IMR-90 (cell line): ENCODE measurements around the gene TAPBP. TPM values are rescaled to one million over a fixed set of nuclear protein-coding genes. Genes with fewer than 3 reads are reported as not detected.

Source experiments
- ATAC-seq: fragments of 200-7000 bp; cut with Tn5 transposase; 2 replicates; pipeline ENCODE4 v1.9.1; 2020; ENCODE audit warnings: low read depth, mild to moderate bottlenecking, moderate library complexity
- BruUV-seq: library from RNA; stranded (reverse); fragments of 400-500 nt; replicated peaks from 2 replicates; lab custom pipeline; 2021; lab: Mats Ljungman, UMichigan
- CTCF ChIA-PET: fragments of 300-600 bp; formaldehyde crosslinking; extraction: SDS; loops from one replicate; lab custom pipeline; 2021; ENCODE audit warnings: antibody characterized with exemption; lab: Yijun Ruan, JAX
- POLR2A ChIA-PET: fragments of 300-600 bp; sonication (Branson Sonifier 250); formaldehyde crosslinking; loops from one replicate; lab custom pipeline; 2022; ENCODE audit warnings: antibody characterized with exemption; ENCODE audit not compliant: unreplicated experiment; lab: Charles Lee
- DNase-seq: peaks from one replicate; pipeline ENCODE4 v3.0.0; 2013
- H2AFZ ChIP-seq: replicated peaks from 2 replicates; pipeline ENCODE3; 2013; ENCODE audit warnings: low read length, mild to moderate bottlenecking; ENCODE audit not compliant: poor library complexity
- H2AK5ac ChIP-seq: 2 replicates; pipeline ENCODE4 v1.6.1; 2013; ENCODE audit warnings: low read depth, low read length, inconsistent platforms
- H2AK9ac ChIP-seq: replicated peaks from 2 replicates; pipeline ENCODE3; 2013; ENCODE audit warnings: mild to moderate bottlenecking, low read depth, low read length, moderate library complexity; ENCODE audit not compliant: poor library complexity
- H2BK120ac ChIP-seq: 2 replicates; pipeline ENCODE4 v1.6.1; 2013; ENCODE audit warnings: low read depth, low read length, inconsistent platforms
- H2BK15ac ChIP-seq: 3 replicates; pipeline ENCODE4 v1.6.1; 2013; ENCODE audit warnings: low read depth, low read length, inconsistent platforms
- H2BK20ac ChIP-seq: 2 replicates; pipeline ENCODE4 v1.6.1; 2013; ENCODE audit warnings: low read depth, mild to moderate bottlenecking, inconsistent platforms, low read length, moderate library complexity
- H2BK5ac ChIP-seq: 2 replicates; pipeline ENCODE4 v1.6.1; 2013; ENCODE audit warnings: mild to moderate bottlenecking, low read depth, low read length, inconsistent platforms; ENCODE audit not compliant: poor library complexity, severe bottlenecking
- H3K14ac ChIP-seq: replicated peaks from 2 replicates; pipeline ENCODE4 v1.6.1; 2013; ENCODE audit warnings: low read depth, low read length, inconsistent platforms
- H3K18ac ChIP-seq: 2 replicates; pipeline ENCODE4 v1.6.1; 2013; ENCODE audit warnings: low read depth, low read length, control low read depth
- H3K23ac ChIP-seq: 2 replicates; pipeline ENCODE4 v1.6.1; 2013; ENCODE audit warnings: low read depth, low read length, inconsistent platforms
- H3K27ac ChIP-seq: 2 replicates; pipeline ENCODE4 v1.5.1; 2013; ENCODE audit warnings: mild to moderate bottlenecking, control low read depth, low read length; ENCODE audit not compliant: insufficient read depth
- H3K27me3 ChIP-seq: 2 replicates; pipeline ENCODE4 v1.6.1; 2013; ENCODE audit warnings: low read length; ENCODE audit not compliant: control insufficient read depth, insufficient read depth
- H3K36me3 ChIP-seq: 2 replicates; pipeline ENCODE4 v1.6.1; 2013; ENCODE audit warnings: low read length, mixed read lengths; ENCODE audit not compliant: control insufficient read depth, insufficient read depth
- H3K4ac ChIP-seq: 2 replicates; pipeline ENCODE4 v1.6.1; 2013; ENCODE audit warnings: low read depth, low read length, inconsistent platforms
- H3K4me1 ChIP-seq: 2 replicates; pipeline ENCODE4 v1.6.1; 2013; ENCODE audit warnings: low read length, mixed read lengths; ENCODE audit not compliant: control insufficient read depth, insufficient read depth
- H3K4me2 ChIP-seq: 2 replicates; pipeline ENCODE4 v1.6.1; 2013; ENCODE audit warnings: low read depth, mild to moderate bottlenecking, control low read depth, low read length, moderate library complexity
- H3K4me3 ChIP-seq: 2 replicates; pipeline ENCODE4 v1.5.1; 2013; ENCODE audit warnings: low read depth, mild to moderate bottlenecking, control low read depth, low read length, moderate library complexity; ENCODE audit not compliant: insufficient read depth
- H3K56ac ChIP-seq: 2 replicates; pipeline ENCODE4 v1.6.1; 2013; ENCODE audit warnings: low read length, inconsistent platforms; ENCODE audit not compliant: insufficient read depth; ENCODE audit errors: extremely low read depth
- H3K79me1 ChIP-seq, 2 experiments: 2 replicates each; pipeline ENCODE4 v1.6.1; 2013; ENCODE audit warnings: low read length in 2 of 2, inconsistent platforms in 1 of 2, low read depth in 1 of 2
- H3K9ac ChIP-seq: 2 replicates; pipeline ENCODE4 v1.6.1; 2013; ENCODE audit warnings: low read depth, low read length, control low read depth
- H3K9me1 ChIP-seq: 2 replicates; pipeline ENCODE4 v1.6.1; 2013; ENCODE audit warnings: low read length, inconsistent platforms; ENCODE audit not compliant: insufficient read depth
- H3K9me3 ChIP-seq: 2 replicates; pipeline ENCODE4 v1.6.1; 2013; ENCODE audit warnings: low read length; ENCODE audit not compliant: control insufficient read depth, insufficient read depth
- H4K20me1 ChIP-seq: 2 replicates; pipeline ENCODE4 v1.6.1; 2013; ENCODE audit warnings: low read length, inconsistent platforms; ENCODE audit not compliant: insufficient read depth
- H4K5ac ChIP-seq: 2 replicates; pipeline ENCODE4 v1.6.1; 2013; ENCODE audit warnings: mild to moderate bottlenecking, low read depth, low read length, control low read depth
- H4K8ac ChIP-seq, 2 experiments: 2 replicates each; pipeline ENCODE4 v1.6.1; 2013; ENCODE audit warnings: low read depth in 2 of 2, low read length in 2 of 2, control low read depth in 1 of 2, inconsistent platforms in 1 of 2
- H4K91ac ChIP-seq: 2 replicates; pipeline ENCODE4 v1.6.1; 2013; ENCODE audit warnings: low read depth, low read length, inconsistent platforms; ENCODE audit not compliant: insufficient read depth
- BHLHE40 ChIP-seq: fragments of 150-350 bp; IDR thresholded peaks from 2 replicates; pipeline ENCODE4 v1.6.1; 2016; ENCODE audit warnings: mild to moderate bottlenecking, low read depth, low read length
- ELK1 ChIP-seq: fragments of 150-350 bp; IDR thresholded peaks from 2 replicates; pipeline ENCODE4 v1.6.1; 2016; ENCODE audit warnings: low read depth, mild to moderate bottlenecking, low read length, moderate library complexity, borderline replicate concordance
- RAD21 ChIP-seq: IDR thresholded peaks from 2 replicates; pipeline ENCODE4 v1.6.1; 2012; ENCODE audit warnings: low read length, improper control_type of control experiment
- SMC3 ChIP-seq: fragments of 150-350 bp; IDR thresholded peaks from 2 replicates; pipeline ENCODE4 v1.6.1; 2016; ENCODE audit warnings: low read depth, mild to moderate bottlenecking, antibody characterized with exemption, low read length, moderate library complexity
- USF2 ChIP-seq: fragments of 150-350 bp; IDR thresholded peaks from 2 replicates; pipeline ENCODE4 v1.6.1; 2017; ENCODE audit warnings: mild to moderate bottlenecking, antibody characterized with exemption, low read length, low read depth
- WGBS, 2 experiments: methylation state at CpG; one replicate each; pipeline versions ENCODE4 v1.1.5 to v1.1.7; 2013; ENCODE audit warnings: missing lambda C conversion rate in 2 of 2; ENCODE audit not compliant: insufficient read length in 1 of 2; ENCODE audit errors: extremely low coverage in 2 of 2; 5-methylcytosine and 5-hydroxymethylcytosine counted together
- dilution Hi-C: fragments of 300-500 bp; cut with HindIII; formaldehyde crosslinking; loops from one replicate; pipeline ENCODE4 v1.14.3; 2018; ENCODE audit warnings: low sequenced_read_pairs; ENCODE audit not compliant: unreplicated experiment
- in situ Hi-C: fragments of 300-500 bp; cut with MboI; formaldehyde crosslinking; loops from 3 replicates; pipeline ENCODE4 v1.14.3; 2019; ENCODE audit warnings: low sequenced_read_pairs, inconsistent platforms, mixed read lengths
- intact Hi-C: fragments of 100-400 bp; cut with micrococcal nuclease; formaldehyde crosslinking; loops from 2 replicates; pipeline ENCODE4 v1.10.0; 2022
- polyA plus RNA-seq, 3 experiments: library from polyadenylated mRNA; depleted of rRNA; stranded (reverse); fragments of >200 nt; gene quantifications; 2 replicates each; pipeline ENCODE4 v1.2.3, GENCODE V29; 2012; ENCODE audit warnings: low replicate concordance in 1 of 3
- total RNA-seq: library from RNA; depleted of rRNA; stranded (reverse); fragments of >200 nt; gene quantifications from 2 replicates; pipeline ENCODE4 v1.2.3, GENCODE V29; 2012

The TAPBP gene
- total and polyA plus RNA-seq, 2 of the 4 experiments (the other 2 are of a cell fraction): 13.1 to 63.3 TPM

- ChIA-PET POLR2A (interaction anchor here (1.8 kb wide), 1 partner anchor 10 kb away, joined by 10 read pairs; the partner anchor contains the start of genes PFDN6 and WDR46), CTCF (no interaction called here)
- Histone ChIP-seq H4K91ac (no peak overlapping the region), H3K4me2 (no peak overlapping the region), H3K23ac (no peak overlapping the region), H3K18ac (no peak overlapping the region), H3K27me3 (no peaks in the 10 kb centered on the region), H3K4ac (no peak overlapping the region), H4K20me1 (peaks cover 61% of the 10 kb centered on the region), H2BK20ac (no peak overlapping the region), H3K14ac (no peak overlapping the region), H3K4me1 (peaks cover 12% of the 10 kb centered on the region), H3K9ac (no peak overlapping the region), H3K9me1 (peaks cover 6% of the 10 kb centered on the region), H3K36me3 (peaks cover 66% of the 10 kb centered on the region), H2BK5ac (no peak overlapping the region), H4K8ac (no peak overlapping the region), H3K4me3 (no peak overlapping the region), H2AFZ (no peak overlapping the region), H3K56ac (no peak overlapping the region), H3K27ac (no peak overlapping the region), H3K79me1 (peaks cover 21 to 50% of the 10 kb centered on the region in 2 experiments), H2BK15ac (no peak overlapping the region), H2BK120ac (no peak overlapping the region), H2AK9ac (no peak overlapping the region), H4K5ac (no peak overlapping the region), H2AK5ac (no peak overlapping the region), H3K9me3 (no peaks in the 10 kb centered on the region)
- in situ Hi-C loops (no loop called here), dilution Hi-C loops (no loop called here), intact Hi-C loops (no loop called here)
- BruUV-seq: no TSS peak
- WGBS, 2 experiments: no CpG with 5 or more reads among the region's 3 CpGs
- TF ChIP-seq BHLHE40: no peak
- no peak for TF ChIP-seq USF2
- TF ChIP-seq ELK1: no peak
- no peak for TF ChIP-seq RAD21
- no peak for TF ChIP-seq SMC3
- DNase-seq: no peak
- ATAC-seq: no peak
Measured at GRCh38 chr6:33278810-33279209, 35.1 kb downstream of the TAPBP start.
